ENCODE data around the gene SLC25A52. TPM values are rescaled to one million over a fixed set of nuclear protein-coding genes. Genes with fewer than 3 reads are reported as not detected.

Gene SLC25A52
- total and polyA plus RNA-seq, 9 of the 15 experiments (the other 6 are each of a cell fraction or from before 2014, with no cell fraction given), result not detected

DNA sequence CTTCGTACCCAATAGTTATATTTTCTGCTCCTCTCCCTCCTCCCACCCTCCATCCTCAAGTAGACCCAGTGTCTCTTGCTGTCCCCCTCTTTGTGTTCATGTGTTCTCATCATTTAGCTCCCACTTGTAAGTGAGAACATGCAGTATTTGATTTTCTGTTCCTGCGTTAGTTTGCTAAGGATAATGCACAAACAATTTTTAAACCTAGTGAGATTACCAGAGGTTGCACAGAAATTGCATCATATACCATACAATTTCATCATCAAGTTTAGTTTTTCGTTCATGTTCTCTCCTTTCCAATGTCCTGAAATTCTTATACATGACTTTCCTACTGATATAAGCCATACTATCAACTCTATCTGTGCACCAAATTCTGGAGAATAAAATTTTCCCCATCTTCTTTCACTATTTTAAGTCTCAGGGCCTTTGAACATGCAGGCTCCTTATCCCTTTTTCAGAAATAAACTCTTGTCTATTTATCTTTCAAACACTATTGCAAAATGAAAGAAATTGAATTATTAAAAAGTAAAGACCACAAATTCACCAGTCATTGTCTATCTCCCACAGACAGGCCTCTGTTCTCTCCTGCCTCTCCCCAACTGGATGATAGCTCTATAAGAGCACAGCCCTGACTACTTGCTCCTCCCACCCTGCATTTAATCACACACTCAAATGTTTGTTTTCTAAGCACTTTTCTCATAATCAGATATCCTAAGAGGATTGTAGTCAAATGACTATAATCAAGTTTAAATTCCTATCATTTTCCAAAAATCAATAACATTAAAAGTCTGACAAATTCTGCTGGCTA lies 49.1 kb downstream of the SLC25A52 start:
- in situ Hi-C loops (cut with MboI), result no loop called here
- Histone ChIP-seq H3K9me1 (ENCODE audit: control insufficient read depth, insufficient read depth, low read length) (no peaks in the 10 kb centered on the region), H3K27ac (ENCODE audit: extremely low read depth, low read depth, low read length) (no peak overlapping the region), H3K36me3 (ENCODE audit: control insufficient read depth, insufficient read depth, low read length) (no peaks in the 10 kb centered on the region), H3K79me2 (ENCODE audit: control insufficient read depth, insufficient read depth, low read length) (no peaks in the 10 kb centered on the region), H3K4me2 (ENCODE audit: insufficient read depth, low read length) (no peak overlapping the region), H3K27me3 (ENCODE audit: control insufficient read depth in 2 of 2, insufficient read depth in 2 of 2, low read length in 2 of 2) (no peaks in the 10 kb centered on the region), H3K4me3 (no peak overlapping the region), H2AFZ (ENCODE audit: low read depth, low read length) (no peak overlapping the region), H3K9me3 (replicated peaks; ENCODE audit: control insufficient read depth, insufficient read depth, low read depth, low read length) (no peaks in the 10 kb centered on the region), H4K20me1 (replicated peaks; ENCODE audit: control insufficient read depth, insufficient read depth, low read length) (no peaks in the 10 kb centered on the region), H3K4me1 (replicated peaks in 1 of 2; ENCODE audit: control insufficient read depth in 2 of 2, insufficient read depth in 2 of 2, low read length in 2 of 2) (peaks cover 0 to 7% of the 10 kb centered on the region in 2 experiments; a peak in 1 of 5 replicates), H3K9ac (ENCODE audit: insufficient read depth in 1 of 2, low read depth in 2 of 2, low read length in 2 of 2) (no peak overlapping the region)
- 10% methylated on average over 3 of the region's 3 CpGs for WGBS (ENCODE audit: insufficient coverage, low coverage, missing lambda C conversion rate)
- FAIRE-seq (no peak), ATAC-seq (peak; percentile 63), DNase-seq (ENCODE audit: extremely low read depth in 1 of 4, low spot score in 3 of 4) (no peak)
- intact Hi-C loops (cut with micrococcal nuclease), result no loop called here
- no TSS peak for BruUV-seq (replicated peaks)
- ChIA-PET POLR2A (interaction anchor here (0.7 kb wide), 1 partner anchor 232 kb away, joined by 3 read pairs; no protein-coding TSS in a partner anchor), CTCF (ENCODE audit: low intra/inter-chr PET ratio) (no interaction called here)
- TF ChIP-seq TRIM24 (IDR thresholded peaks at IDR 0.05) (peak; percentile 98 to 99), RBM39 (optimal IDR thresholded peaks at IDR 0.05; ENCODE audit: low read depth, low read length) (no peak), FOSL1 (tag; conservative IDR thresholded peaks at IDR 0.05) (peak; percentile 49; the same call in 1 of the 2 replicates), ADNP (tag; IDR thresholded peaks at IDR 0.05) (peak; percentile 16; the same call in 1 of the 2 replicates), POLR2H (tag; IDR thresholded peaks at IDR 0.05; ENCODE audit: low read depth) (peak; percentile 75), MYBL2 (IDR thresholded peaks at IDR 0.05; ENCODE audit: low read depth) (no peak), MYBL2 (CRISPR knock-in tag; IDR thresholded peaks at IDR 0.05; ENCODE audit: borderline replicate concordance) (no peak), ZNF146 (CRISPR knock-in tag; IDR thresholded peaks at IDR 0.05; ENCODE audit: unreplicated experiment) (no peak), CEBPB (tag; IDR thresholded peaks at IDR 0.05) (peak; percentile 92), ZNF175 (CRISPR knock-in tag; IDR thresholded peaks at IDR 0.05; ENCODE audit: low read depth) (no peak), ZNF76 (CRISPR knock-in tag; IDR thresholded peaks at IDR 0.05; ENCODE audit: borderline replicate concordance) (no peak), SOX6 (IDR thresholded peaks at IDR 0.05) (peak; percentile 20; the same call in 1 of the 2 replicates), ZSCAN32 (CRISPR knock-in tag; IDR thresholded peaks at IDR 0.05) (peak; percentile 85; the same call in 1 of the 2 replicates), GTF2E2 (tag; IDR thresholded peaks at IDR 0.05) (0 out of 2 replicates have a peak, but pooled peaks have one; percentile 25), MEIS2 (IDR thresholded peaks at IDR 0.05; ENCODE audit: partially characterized antibody) (no peak), ZNF253 (CRISPR knock-in tag; conservative IDR thresholded peaks at IDR 0.05) (no peak)
- TF ChIP-seq, protein P1, sequence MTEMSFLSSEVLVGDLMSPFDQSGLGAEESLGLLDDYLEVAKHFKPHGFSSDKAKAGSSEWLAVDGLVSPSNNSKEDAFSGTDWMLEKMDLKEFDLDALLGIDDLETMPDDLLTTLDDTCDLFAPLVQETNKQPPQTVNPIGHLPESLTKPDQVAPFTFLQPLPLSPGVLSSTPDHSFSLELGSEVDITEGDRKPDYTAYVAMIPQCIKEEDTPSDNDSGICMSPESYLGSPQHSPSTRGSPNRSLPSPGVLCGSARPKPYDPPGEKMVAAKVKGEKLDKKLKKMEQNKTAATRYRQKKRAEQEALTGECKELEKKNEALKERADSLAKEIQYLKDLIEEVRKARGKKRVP (CRISPR knock-in tag; IDR thresholded peaks at IDR 0.05), result peak; percentile 93
- TF ChIP-seq, protein P2, sequence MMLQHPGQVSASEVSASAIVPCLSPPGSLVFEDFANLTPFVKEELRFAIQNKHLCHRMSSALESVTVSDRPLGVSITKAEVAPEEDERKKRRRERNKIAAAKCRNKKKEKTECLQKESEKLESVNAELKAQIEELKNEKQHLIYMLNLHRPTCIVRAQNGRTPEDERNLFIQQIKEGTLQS (IDR thresholded peaks at IDR 0.05), result peak; percentile 96
- TF ChIP-seq, protein P2 (CRISPR knock-in tag; conservative IDR thresholded peaks at IDR 0.05), result no peak
- TF ChIP-seq, protein P3, sequence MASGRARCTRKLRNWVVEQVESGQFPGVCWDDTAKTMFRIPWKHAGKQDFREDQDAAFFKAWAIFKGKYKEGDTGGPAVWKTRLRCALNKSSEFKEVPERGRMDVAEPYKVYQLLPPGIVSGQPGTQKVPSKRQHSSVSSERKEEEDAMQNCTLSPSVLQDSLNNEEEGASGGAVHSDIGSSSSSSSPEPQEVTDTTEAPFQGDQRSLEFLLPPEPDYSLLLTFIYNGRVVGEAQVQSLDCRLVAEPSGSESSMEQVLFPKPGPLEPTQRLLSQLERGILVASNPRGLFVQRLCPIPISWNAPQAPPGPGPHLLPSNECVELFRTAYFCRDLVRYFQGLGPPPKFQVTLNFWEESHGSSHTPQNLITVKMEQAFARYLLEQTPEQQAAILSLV (tag; IDR thresholded peaks at IDR 0.05), result peak; percentile 98

Data from K562 (cell line).